GM23338 (cell line): ENCODE data around the gene C16orf95.

Experiments
- CREB1 ChIP-seq: fragments of 250-450 bp; sonication (Bioruptor Pico); IDR thresholded peaks from 2 replicates; pipeline ENCODE4 v1.5.0; 2020; ENCODE audit warnings: low read depth, mild to moderate bottlenecking, moderate library complexity
- EZH2 ChIP-seq: fragments of 200-600 bp; sonication (generic); IDR thresholded peaks from one replicate; pipeline ENCODE4 v1.8.0; 2017; ENCODE audit warnings: antibody characterized with exemption, mild to moderate bottlenecking, low read depth; ENCODE audit not compliant: unreplicated experiment
- EZH2phosphoT487 ChIP-seq: fragments of 200-600 bp; sonication (generic); IDR thresholded peaks from one replicate; pipeline ENCODE4 v1.8.1; 2018; ENCODE audit warnings: antibody characterized with exemption; ENCODE audit not compliant: unreplicated experiment
- NANOG ChIP-seq: IDR thresholded peaks from 2 replicates; pipeline ENCODE4 v1.6.1; 2016; ENCODE audit warnings: antibody characterized with exemption, borderline replicate concordance
- POLR2AphosphoS5 ChIP-seq: IDR thresholded peaks from 2 replicates; pipeline ENCODE4 v1.6.1; 2016; ENCODE audit warnings: antibody characterized with exemption, low read depth
- REST ChIP-seq: IDR thresholded peaks from one replicate; pipeline ENCODE4 v1.6.1; 2018; ENCODE audit warnings: antibody characterized with exemption; ENCODE audit not compliant: unreplicated experiment
- STAT1 ChIP-seq: IDR thresholded peaks from one replicate; pipeline ENCODE4 v1.6.1; 2016; ENCODE audit warnings: antibody characterized with exemption; ENCODE audit not compliant: unreplicated experiment
- ZNF114 ChIP-seq: fragments of 250-450 bp; sonication (Bioruptor Pico); IDR thresholded peaks from 2 replicates; pipeline ENCODE4 v1.5.0; 2020; ENCODE audit warnings: mild to moderate bottlenecking, moderate library complexity
- ZNF462 ChIP-seq: fragments of 250-450 bp; sonication (Bioruptor Pico); IDR thresholded peaks from 2 replicates; pipeline ENCODE4 v1.5.0; 2020; ENCODE audit warnings: mild to moderate bottlenecking, moderate library complexity
- TF ChIP-seq, protein P1 (sequence below), 2 experiments: fragments of 200-600 bp in 1 of 2; sonication (generic) in 1 of 2; conservative IDR thresholded peaks; 2 replicates each; pipeline versions ENCODE4 v1.5.1 to v1.6.1; 2016 to 2017; ENCODE audit warnings: antibody characterized with exemption in 2 of 2, low read depth in 2 of 2, mild to moderate bottlenecking in 2 of 2, moderate library complexity in 1 of 2
- TF ChIP-seq, protein P2 (sequence below): IDR thresholded peaks from 2 replicates; pipeline ENCODE4 v1.6.1; 2016; ENCODE audit warnings: antibody characterized with exemption

DNA sequence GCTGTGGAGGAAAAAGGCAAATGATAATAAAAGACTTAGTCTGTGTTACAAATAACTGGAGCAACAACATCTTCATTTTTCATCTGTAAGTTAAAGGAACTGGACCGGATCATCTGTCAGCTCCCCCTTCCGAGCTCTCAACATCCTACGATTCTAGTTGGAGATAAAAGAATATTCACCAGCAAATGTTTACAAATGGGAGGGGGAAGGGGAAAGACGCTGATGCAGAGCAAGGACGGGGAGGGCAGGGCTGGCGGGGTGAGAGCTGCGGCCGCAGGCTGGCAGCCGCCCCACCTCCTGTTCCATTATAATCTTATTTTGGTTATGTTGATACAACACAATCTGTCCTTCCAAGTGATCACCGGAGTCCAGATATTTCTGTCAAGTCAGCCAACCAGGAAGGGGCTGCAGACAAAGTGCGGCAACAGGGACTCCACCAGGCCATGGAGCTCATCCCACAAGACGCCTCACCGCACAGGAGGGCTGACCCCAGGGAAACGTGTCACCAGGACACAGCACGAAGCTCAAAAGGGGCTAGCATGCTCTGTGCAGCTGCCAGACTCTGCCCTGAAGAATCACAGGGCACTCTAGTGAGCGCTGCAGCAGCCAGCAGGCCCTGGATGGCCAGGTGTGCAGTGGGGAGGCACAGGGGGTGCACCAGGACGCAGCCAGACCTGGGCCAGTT, 46.7 kb upstream of the C16orf95 start:
- TF ChIP-seq, protein P1, sequence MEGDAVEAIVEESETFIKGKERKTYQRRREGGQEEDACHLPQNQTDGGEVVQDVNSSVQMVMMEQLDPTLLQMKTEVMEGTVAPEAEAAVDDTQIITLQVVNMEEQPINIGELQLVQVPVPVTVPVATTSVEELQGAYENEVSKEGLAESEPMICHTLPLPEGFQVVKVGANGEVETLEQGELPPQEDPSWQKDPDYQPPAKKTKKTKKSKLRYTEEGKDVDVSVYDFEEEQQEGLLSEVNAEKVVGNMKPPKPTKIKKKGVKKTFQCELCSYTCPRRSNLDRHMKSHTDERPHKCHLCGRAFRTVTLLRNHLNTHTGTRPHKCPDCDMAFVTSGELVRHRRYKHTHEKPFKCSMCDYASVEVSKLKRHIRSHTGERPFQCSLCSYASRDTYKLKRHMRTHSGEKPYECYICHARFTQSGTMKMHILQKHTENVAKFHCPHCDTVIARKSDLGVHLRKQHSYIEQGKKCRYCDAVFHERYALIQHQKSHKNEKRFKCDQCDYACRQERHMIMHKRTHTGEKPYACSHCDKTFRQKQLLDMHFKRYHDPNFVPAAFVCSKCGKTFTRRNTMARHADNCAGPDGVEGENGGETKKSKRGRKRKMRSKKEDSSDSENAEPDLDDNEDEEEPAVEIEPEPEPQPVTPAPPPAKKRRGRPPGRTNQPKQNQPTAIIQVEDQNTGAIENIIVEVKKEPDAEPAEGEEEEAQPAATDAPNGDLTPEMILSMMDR (conservative IDR thresholded peaks at IDR 0.05; ENCODE audit: low read depth in 2 of 2) = no peak
- TF ChIP-seq REST (no peak), EZH2phosphoT487 (no peak), EZH2 (no peak), POLR2AphosphoS5 (no peak), STAT1 (no peak), ZNF462 (CRISPR knock-in tag) (no peak), ZNF114 (CRISPR knock-in tag) (no peak), CREB1 (CRISPR knock-in tag) (no peak), NANOG (no peak)
- TF ChIP-seq, protein P2, sequence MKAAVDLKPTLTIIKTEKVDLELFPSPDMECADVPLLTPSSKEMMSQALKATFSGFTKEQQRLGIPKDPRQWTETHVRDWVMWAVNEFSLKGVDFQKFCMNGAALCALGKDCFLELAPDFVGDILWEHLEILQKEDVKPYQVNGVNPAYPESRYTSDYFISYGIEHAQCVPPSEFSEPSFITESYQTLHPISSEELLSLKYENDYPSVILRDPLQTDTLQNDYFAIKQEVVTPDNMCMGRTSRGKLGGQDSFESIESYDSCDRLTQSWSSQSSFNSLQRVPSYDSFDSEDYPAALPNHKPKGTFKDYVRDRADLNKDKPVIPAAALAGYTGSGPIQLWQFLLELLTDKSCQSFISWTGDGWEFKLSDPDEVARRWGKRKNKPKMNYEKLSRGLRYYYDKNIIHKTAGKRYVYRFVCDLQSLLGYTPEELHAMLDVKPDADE = no peak
